OCI-LY1 (cell line): Measurements from ENCODE around the gene PTPN11.

Experiments used
- H2AFZ ChIP-seq: fragments of 200-600 bp; sonication (generic), shearing (Covaris generic); 2 replicates; pipeline ENCODE4 v1.6.0; 2014; ENCODE audit warnings: antibody characterized with exemption, mild to moderate bottlenecking, low read length
- H3F3A ChIP-seq: fragments of 200-600 bp; sonication (generic), shearing (Covaris generic); 2 replicates; pipeline ENCODE4 v1.6.0; 2014; ENCODE audit warnings: mild to moderate bottlenecking, antibody characterized with exemption, low read length, moderate library complexity; ENCODE audit not compliant: insufficient read depth
- H3K27ac ChIP-seq: fragments of 200-600 bp; sonication (generic); 2 replicates; pipeline ENCODE4 v1.5.1; 2014; ENCODE audit warnings: low read length, mixed run types, mild to moderate bottlenecking, low read depth; ENCODE audit not compliant: poor library complexity, severe bottlenecking
- H3K27me3 ChIP-seq: fragments of 200-600 bp; sonication (generic); 2 replicates; pipeline ENCODE4 v1.6.0; 2014; ENCODE audit warnings: antibody characterized with exemption, mild to moderate bottlenecking, low read length, moderate library complexity; ENCODE audit not compliant: insufficient read depth
- H3K36me3 ChIP-seq: fragments of 200-600 bp; sonication (generic); 2 replicates; pipeline ENCODE4 v1.6.1; 2014; ENCODE audit warnings: mild to moderate bottlenecking, antibody characterized with exemption, low read length, moderate library complexity, mixed read lengths; ENCODE audit not compliant: insufficient read depth
- H3K4me1 ChIP-seq: fragments of 200-600 bp; sonication (generic); 2 replicates; pipeline ENCODE4 v1.5.1; 2014; ENCODE audit warnings: mild to moderate bottlenecking, low read length, moderate library complexity; ENCODE audit not compliant: insufficient read depth, severe bottlenecking
- H3K4me2 ChIP-seq: fragments of 200-600 bp; sonication (generic), shearing (Covaris generic); 2 replicates; pipeline ENCODE4 v1.6.1; 2014; ENCODE audit warnings: low read length
- H3K4me3 ChIP-seq: fragments of 200-600 bp; sonication (generic); 2 replicates; pipeline ENCODE4 v1.5.1; 2014; ENCODE audit warnings: low read length, low read depth, mild to moderate bottlenecking, mixed read lengths; ENCODE audit not compliant: poor library complexity, severe bottlenecking
- H3K79me2 ChIP-seq: fragments of 200-600 bp; shearing (Covaris generic); 2 replicates; pipeline ENCODE4 v1.6.1; 2016; ENCODE audit warnings: mixed run types, low read length, mixed read lengths; ENCODE audit not compliant: insufficient read depth
- H3K9ac ChIP-seq: fragments of 200-600 bp; sonication (generic), shearing (Covaris generic); 2 replicates; pipeline ENCODE4 v1.6.1; 2014; ENCODE audit warnings: mild to moderate bottlenecking, low read length, mixed read lengths
- H3K9me2 ChIP-seq: fragments of 200-600 bp; sonication (generic), shearing (Covaris generic); 2 replicates; pipeline ENCODE4 v1.6.1; 2014; ENCODE audit warnings: low read depth, mild to moderate bottlenecking, low read length, mixed read lengths
- H3K9me3 ChIP-seq: fragments of 200-600 bp; shearing (Covaris generic); 2 replicates; pipeline ENCODE4 v1.6.1; 2014; ENCODE audit warnings: low read length, mixed read lengths
- H4K20me1 ChIP-seq: fragments of 200-600 bp; sonication (generic), shearing (Covaris generic); 2 replicates; pipeline ENCODE4 v1.6.0; 2016; ENCODE audit warnings: mild to moderate bottlenecking, low read length; ENCODE audit not compliant: insufficient read depth
- EZH2 ChIP-seq: fragments of 200-600 bp; sonication (generic), shearing (Covaris generic); IDR thresholded peaks from 2 replicates; pipeline ENCODE4 v1.8.0; 2017; ENCODE audit warnings: borderline replicate concordance, mixed run types, mild to moderate bottlenecking, antibody characterized with exemption, low read length, moderate library complexity, mixed read lengths
- TF ChIP-seq, protein P1 (sequence below): fragments of 200-600 bp; sonication (generic), shearing (Covaris generic); IDR thresholded peaks from 2 replicates; pipeline ENCODE4 v1.5.1; 2017; ENCODE audit warnings: mild to moderate bottlenecking, antibody characterized with exemption, low read length, moderate library complexity, mixed read lengths

The PTPN11 gene

GRCh38 chr12:112525426-112525809 is 106.7 kb downstream of the PTPN11 start:
- Histone ChIP-seq H3K27ac (no peak overlapping the region), H3K9me3 (no peaks in the 10 kb centered on the region)
- TF ChIP-seq EZH2: no peak
- TF ChIP-seq, protein P1, sequence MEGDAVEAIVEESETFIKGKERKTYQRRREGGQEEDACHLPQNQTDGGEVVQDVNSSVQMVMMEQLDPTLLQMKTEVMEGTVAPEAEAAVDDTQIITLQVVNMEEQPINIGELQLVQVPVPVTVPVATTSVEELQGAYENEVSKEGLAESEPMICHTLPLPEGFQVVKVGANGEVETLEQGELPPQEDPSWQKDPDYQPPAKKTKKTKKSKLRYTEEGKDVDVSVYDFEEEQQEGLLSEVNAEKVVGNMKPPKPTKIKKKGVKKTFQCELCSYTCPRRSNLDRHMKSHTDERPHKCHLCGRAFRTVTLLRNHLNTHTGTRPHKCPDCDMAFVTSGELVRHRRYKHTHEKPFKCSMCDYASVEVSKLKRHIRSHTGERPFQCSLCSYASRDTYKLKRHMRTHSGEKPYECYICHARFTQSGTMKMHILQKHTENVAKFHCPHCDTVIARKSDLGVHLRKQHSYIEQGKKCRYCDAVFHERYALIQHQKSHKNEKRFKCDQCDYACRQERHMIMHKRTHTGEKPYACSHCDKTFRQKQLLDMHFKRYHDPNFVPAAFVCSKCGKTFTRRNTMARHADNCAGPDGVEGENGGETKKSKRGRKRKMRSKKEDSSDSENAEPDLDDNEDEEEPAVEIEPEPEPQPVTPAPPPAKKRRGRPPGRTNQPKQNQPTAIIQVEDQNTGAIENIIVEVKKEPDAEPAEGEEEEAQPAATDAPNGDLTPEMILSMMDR: no peak

GRCh38 chr12:112527082-112527481 is 108.3 kb downstream of the PTPN11 start:
- H3K27me3 ChIP-seq: no peaks in the 10 kb centered on the region
- TF ChIP-seq, protein P1: no peak
- TF ChIP-seq EZH2: no peak
- H3K9me2 ChIP-seq: no peaks in the 10 kb centered on the region
- H3K36me3 ChIP-seq: no peaks in the 10 kb centered on the region
- no peaks in the 10 kb centered on the region for H3K4me1 ChIP-seq
- no peak overlapping the region for H3K27ac ChIP-seq
- H3K9ac ChIP-seq: no peak overlapping the region
- no peak overlapping the region for H3K4me3 ChIP-seq
- no peak overlapping the region for H2AFZ ChIP-seq
- no peaks in the 10 kb centered on the region for H3F3A ChIP-seq
- no peak overlapping the region for H3K4me2 ChIP-seq
- no peaks in the 10 kb centered on the region for H4K20me1 ChIP-seq
- H3K79me2 ChIP-seq: no peaks in the 10 kb centered on the region
- no peaks in the 10 kb centered on the region for H3K9me3 ChIP-seq

More at GRCh38 chr12:112525426-112525809, 106.7 kb downstream of the PTPN11 start:
- Histone ChIP-seq H3K79me2 (no peaks in the 10 kb centered on the region), H2AFZ (no peak overlapping the region), H3K4me3 (no peak overlapping the region), H3K4me1 (no peaks in the 10 kb centered on the region), H3K9ac (no peak overlapping the region), H3K9me2 (no peaks in the 10 kb centered on the region), H3F3A (no peaks in the 10 kb centered on the region), H4K20me1 (no peaks in the 10 kb centered on the region), H3K27me3 (no peaks in the 10 kb centered on the region), H3K4me2 (no peak overlapping the region), H3K36me3 (no peaks in the 10 kb centered on the region)

- no peaks in the 10 kb centered on the region for H3F3A ChIP-seq
- no peaks in the 10 kb centered on the region for H3K9me2 ChIP-seq
- H3K4me1 ChIP-seq: no peaks in the 10 kb centered on the region
- no peak overlapping the region for H3K9ac ChIP-seq
- no peaks in the 10 kb centered on the region for H3K9me3 ChIP-seq
- H3K27ac ChIP-seq: no peak overlapping the region
- H3K36me3 ChIP-seq: no peaks in the 10 kb centered on the region
- no peak overlapping the region for H3K4me3 ChIP-seq
- no peaks in the 10 kb centered on the region for H4K20me1 ChIP-seq
- no peak overlapping the region for H2AFZ ChIP-seq
- no peaks in the 10 kb centered on the region for H3K79me2 ChIP-seq
- H3K4me2 ChIP-seq: no peak overlapping the region
- no peaks in the 10 kb centered on the region for H3K27me3 ChIP-seq
- TF ChIP-seq, protein P1: no peak
- TF ChIP-seq EZH2: no peak
Observed at GRCh38 chr12:112527501-112527900, 108.8 kb downstream of the PTPN11 start.
